HCT116 (cell line): ENCODE results near the gene SPRED3.

Experiments used
- ATF3 ChIP-seq: IDR thresholded peaks from 2 replicates; pipeline ENCODE4 v1.6.1; 2012
- CBX3 ChIP-seq: IDR thresholded peaks from 2 replicates; pipeline ENCODE4 v1.6.1; 2012; ENCODE audit warnings: low read depth
- CTCF ChIP-seq, 3 experiments: fragments of 200-600 bp in 1 of 3; sonication (generic) in 1 of 3; IDR thresholded peaks in 2 of 3; conservative IDR thresholded peaks in 1 of 3; 2 replicates each; pipeline ENCODE4 v1.5.1; 2012 to 2017; ENCODE audit warnings: low read depth in 2 of 3, low read length in 2 of 3, antibody characterized with exemption in 1 of 3, borderline replicate concordance in 1 of 3, control low read depth in 1 of 3, mild to moderate bottlenecking in 1 of 3, mixed read lengths in 1 of 3, mixed run types in 1 of 3, moderate library complexity in 1 of 3; ENCODE audit not compliant: insufficient read depth in 1 of 3
- POLR2A ChIP-seq: IDR thresholded peaks from 2 replicates; pipeline ENCODE4 v1.7.0; 2011; ENCODE audit warnings: borderline replicate concordance; ENCODE audit not compliant: insufficient read depth, insufficient read length; ENCODE audit errors: extremely low read depth
- SIN3A ChIP-seq: IDR thresholded peaks from 2 replicates; pipeline ENCODE4 v1.6.1; 2012; ENCODE audit warnings: low read depth
- SP1 ChIP-seq: IDR thresholded peaks from 2 replicates; pipeline ENCODE4 v1.6.1; 2012; ENCODE audit warnings: low read depth

- TF ChIP-seq CTCF (IDR thresholded peaks at IDR 0.05 in 2 of 3, conservative IDR thresholded peaks at IDR 0.05 in 1 of 3; ENCODE audit: borderline replicate concordance in 1 of 3, insufficient read depth in 1 of 3, low read depth in 2 of 3, low read length in 2 of 3) (no peak), SIN3A (no peak), CBX3 (no peak), POLR2A (no peak), SP1 (no peak), ATF3 (no peak)
Observed at GRCh38 chr19:38367041-38367440, 21.5 kb upstream of the SPRED3 start.
